GM18520 (cell line): ENCODE measurements around the gene ACTL8.
"Not testable (repeated sequence)": the region's sequence is repeated elsewhere in the genome, so short reads cannot be mapped to it uniquely, and the experiment has no call there.

Source experiments
- ATAC-seq: cut with Tn5 transposase; IDR thresholded peaks from one replicate; pipeline ENCODE4 v1.9.1; 2021; ENCODE audit not compliant: unreplicated experiment

The ACTL8 gene

DNA sequence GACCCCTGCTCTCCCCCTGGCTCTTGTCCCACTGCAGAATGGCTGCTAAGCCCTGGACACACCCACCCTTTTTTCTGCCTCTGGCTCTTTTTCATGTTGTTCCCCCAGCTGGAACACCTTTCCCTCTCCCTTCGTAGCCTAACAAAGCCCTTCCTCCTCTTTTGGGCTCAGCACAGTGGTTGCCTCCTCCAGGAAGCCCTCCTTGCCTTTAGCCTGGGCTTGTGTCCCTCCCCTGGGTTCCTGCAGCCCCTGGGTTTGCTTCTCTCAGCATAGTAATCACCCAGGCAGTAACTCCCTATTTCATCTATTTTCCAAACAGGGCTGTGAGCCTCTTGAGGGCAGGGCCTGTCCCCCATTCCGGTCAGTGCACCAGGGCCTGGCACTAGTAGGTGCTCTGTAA is 19.8 kb upstream of the ACTL8 start:
- no peak for ATAC-seq

DNA sequence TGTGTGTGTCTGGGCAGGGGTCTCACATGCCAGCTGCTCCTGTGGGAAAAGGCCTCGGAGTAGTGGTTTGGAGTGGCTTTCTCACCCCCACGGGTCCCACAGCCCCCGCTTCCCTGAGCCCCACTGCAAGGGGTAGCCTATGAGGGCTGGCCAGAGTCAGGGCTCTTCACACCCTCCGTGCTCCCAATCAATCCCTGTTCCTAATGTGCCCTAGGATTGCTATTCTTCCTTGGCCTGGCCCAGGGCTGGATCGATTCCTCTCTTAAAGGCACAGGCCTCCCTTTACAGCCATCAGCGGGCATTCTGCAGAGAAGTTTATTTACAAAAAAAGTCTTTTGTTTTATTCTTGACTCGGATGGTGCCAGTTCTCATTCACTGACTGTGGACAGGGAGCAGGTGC is 19.3 kb upstream of the ACTL8 start:
- no peak for ATAC-seq

DNA sequence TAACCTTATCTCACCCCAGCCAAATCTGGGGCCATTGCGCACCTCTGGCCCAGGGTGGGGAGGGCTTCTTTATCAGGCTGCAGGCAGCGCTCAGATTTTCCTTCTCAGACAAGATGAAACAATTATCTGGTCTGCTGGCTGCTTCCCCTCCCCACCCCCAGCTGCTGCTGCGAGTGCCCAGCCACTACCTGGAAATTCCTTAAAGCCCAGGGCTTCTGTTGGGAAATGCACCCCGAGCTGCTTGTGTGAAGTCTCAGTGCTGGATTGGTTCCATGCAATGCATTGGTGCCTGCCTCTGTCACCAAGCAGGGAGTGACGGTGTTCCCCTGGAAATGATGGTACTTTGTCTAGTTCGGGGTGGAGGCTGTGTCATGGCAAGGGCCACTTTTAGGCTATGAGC is 18.5 kb upstream of the ACTL8 start:
- ATAC-seq = no peak

DNA sequence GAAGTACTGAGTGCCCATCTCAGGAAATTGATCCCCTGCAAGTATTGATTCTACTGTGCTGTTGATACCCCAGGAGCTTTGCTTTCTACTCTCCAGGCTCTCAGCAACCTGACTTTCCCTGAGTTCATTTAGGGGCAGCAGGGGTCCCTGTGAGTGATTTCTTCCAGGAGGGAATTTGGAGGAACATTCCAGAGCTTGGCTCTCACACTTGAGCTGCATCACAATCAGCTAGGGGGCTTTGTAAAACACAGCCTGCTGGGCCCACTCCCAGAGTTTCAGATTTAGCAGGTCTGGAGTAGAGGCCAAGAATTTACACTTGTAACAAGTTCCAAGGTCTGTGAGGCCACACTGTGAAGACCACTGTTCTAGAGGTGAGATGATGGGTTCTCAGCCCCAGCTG is 16.1 kb upstream of the ACTL8 start:
- no peak for ATAC-seq

DNA sequence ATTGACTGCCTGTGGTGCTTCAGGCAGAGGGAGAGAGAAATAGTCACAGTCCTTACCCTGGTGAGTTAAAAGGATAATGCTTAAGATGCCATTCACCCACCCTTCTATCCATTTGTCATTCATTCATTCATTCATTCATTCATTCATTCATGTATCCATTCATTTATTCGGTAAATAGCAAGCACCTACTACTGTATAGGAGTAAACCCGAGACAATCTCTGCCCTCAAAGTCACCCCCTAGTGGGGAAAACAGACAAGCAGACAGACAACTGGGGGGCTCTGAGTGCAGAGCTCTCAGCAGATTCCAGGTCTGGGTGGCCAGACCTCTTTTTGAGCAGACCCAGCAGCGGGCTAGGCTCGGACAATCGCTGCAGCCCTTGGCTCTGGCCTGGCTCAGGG is 14.1 kb upstream of the ACTL8 start:
- ATAC-seq = no peak

DNA sequence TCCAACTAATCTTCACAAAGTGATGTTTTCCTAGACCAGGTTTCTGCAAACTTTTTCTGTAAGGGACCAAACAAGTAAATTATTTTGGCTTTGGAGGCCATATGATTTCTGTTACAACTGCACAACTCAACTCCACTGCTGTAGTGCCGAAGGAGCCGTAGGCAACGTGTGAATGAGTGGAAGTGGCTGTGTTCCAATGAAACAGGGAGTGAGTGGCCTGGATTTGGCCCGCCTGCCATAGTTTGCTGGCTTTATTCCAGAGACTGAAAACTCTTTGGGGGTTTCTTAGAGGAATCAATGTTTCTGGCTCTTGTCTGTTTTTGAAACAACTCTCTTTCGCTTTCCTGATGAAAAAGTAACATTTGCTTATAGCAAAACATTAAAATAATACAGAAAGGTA is 12.6 kb upstream of the ACTL8 start:
- ATAC-seq = no peak

DNA sequence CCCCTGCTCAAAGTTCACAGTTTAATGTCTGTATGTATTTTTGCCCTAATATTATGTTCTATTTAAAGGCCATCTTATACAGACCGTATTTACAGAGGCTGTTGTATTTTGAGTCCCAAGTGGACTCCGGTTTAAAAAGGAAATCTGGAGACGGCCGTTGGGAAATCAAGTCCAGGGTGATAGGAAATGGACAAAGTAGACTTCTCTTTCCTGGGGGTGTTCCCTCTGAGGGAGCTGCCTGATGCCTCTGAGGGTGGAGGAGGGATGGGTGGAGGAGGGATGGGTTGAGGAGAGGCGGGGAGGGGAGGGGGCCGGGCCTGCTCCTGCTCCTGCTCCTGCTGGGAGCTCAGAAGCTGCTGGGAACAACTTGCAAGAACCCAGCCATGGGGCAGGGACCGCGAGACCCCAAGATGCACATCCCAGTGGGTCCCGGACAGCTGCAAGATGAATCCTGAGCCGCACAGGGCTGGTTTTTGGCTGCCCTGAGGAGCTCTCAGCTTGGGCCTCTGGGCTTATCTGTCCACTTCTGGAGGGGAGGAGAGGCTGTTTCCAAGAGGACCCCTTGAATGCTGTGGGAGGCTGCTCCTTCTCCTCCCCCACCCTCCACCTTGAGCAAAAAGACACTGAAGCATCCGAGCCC is 12.0 kb upstream of the ACTL8 start:
- no peak for ATAC-seq

DNA sequence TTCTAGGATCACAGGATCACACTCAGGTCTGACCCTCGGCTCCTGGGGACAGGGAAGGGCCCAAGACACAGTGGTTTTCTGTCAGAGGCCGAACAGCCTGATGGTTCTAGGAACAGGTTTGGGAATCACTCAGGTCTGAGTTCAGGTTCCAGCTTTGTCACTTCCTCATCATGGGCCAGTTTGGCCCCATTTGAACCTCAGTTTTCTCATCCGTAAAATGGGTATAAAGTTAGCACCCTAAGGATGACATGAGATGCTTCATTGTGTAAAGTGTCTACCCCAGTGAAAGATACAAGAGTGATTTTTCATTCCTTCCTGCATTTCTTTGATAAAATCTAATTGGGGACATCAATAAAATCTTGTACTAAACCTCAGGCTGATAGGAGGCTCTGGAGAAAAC is 11.2 kb upstream of the ACTL8 start:
- ATAC-seq = no peak

DNA sequence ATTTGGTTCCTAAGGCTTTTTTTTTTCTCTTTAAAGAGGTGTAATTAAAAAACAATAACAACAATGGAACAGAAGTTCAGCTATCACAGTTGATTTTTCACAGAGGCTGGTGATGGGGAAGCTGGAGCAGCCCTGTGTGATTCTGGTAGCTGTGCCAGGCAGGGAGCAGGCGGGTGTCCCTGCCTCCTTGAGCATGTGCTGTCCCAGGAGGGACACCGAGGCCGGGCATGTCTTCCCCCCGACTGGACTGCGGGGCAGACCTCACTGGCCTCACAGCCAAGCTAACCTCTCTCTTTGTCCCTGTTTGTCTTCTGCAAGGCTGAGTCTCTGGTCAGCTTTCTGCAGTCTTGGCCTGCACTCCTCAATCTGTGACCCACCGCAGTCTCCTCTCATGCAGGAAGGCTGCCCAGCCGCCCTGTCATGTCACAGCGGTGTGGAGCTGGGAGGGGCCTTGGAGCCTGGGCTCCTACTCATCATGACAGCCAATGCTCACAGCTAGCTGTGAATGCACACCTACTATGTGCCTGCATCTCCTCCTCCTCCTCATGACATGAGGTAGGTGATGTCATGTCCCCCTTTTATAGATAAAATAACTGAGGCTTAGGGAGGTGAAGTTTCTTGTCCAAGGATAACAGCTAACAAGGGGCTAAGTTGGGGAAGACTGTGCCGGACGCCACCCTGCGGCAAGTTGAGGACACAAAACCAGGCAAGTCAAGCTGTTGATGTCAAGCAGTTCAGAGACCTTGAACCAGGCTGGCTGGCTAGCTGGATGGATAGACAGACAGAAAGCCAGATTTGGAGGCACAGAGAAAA is 10.3 kb upstream of the ACTL8 start:
- no peak for ATAC-seq

DNA sequence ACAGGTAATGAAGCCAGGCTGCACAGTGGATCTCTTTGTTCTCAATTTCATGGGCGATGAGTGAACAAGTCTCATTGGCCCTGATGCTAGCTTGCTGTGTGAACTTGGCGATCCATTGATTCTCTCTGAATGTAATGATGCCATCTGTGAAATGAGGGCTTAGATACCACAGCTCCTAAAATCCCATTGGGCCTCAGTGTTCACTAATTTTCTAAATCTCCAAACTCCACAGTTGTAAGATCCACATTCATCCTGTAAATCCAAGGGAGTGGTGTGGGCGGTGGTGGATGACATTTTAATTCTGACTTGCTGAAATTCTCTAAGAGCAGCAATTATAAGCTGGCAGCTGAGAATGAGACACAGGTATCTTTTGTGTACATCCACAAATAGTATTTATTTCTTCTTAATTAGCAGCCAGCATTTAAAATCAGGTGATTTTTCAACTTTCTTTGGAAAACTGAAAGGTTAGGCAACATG is 9.6 kb upstream of the ACTL8 start:
- ATAC-seq = no peak

DNA sequence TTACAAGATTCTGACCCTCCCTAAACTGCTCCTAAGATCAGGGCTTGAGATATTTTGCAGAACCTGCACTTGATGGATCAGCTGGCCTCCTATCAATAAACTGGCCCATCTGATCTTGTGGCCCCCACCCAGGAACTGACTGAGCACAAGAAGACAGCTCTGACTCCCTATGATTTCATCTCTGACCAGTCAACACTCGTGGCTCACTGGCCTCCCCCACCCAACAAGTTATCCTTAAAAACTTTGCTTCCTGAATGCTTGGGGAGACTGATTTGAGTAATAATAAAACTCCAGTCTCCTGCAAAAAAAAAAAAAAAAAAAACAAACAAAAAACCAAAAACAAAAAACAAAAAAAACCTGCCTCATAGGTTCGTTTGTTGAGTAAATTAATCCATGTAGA is 8.9 kb upstream of the ACTL8 start:
- ATAC-seq = not testable (repeated sequence)

DNA sequence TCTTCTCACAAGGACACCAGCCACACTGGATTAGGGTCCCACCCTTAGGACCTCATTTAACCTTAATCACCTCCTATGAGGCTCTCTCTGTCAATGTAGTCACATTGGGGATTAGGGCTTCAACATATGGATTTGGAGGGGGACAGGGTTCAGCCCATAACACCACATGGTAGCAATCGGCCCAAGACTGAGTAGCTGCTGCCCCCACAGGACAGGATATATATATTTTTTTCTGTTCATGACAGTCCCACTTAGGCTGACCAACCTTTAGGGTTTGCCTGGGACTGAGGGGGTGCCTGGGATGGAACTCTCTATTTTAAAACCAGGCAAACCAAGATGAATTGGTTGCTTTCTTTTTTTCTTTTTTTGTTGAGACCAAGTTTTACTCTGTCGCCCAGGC is 8.2 kb upstream of the ACTL8 start:
- ATAC-seq = no peak

DNA sequence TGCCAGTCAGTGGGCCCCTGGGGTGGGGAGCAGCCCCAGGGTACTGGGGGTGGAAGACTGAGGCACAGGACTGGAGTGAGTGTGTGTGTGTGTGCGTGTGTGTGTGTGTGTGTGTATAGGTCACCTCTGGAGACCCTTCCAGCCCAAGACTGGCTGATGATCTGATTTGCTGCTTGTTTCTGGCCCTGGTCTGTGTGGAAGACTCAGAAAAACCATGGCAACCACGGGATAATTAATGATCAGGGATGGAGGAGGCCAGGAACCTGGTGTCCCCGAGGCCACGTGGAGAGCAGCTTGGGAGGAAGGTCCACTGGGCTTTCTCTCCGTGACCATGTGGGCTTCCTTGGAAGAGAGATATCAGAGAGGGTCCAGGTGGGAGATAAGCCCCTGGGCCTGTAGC is 4.8 kb upstream of the ACTL8 start:
- ATAC-seq = no peak

DNA sequence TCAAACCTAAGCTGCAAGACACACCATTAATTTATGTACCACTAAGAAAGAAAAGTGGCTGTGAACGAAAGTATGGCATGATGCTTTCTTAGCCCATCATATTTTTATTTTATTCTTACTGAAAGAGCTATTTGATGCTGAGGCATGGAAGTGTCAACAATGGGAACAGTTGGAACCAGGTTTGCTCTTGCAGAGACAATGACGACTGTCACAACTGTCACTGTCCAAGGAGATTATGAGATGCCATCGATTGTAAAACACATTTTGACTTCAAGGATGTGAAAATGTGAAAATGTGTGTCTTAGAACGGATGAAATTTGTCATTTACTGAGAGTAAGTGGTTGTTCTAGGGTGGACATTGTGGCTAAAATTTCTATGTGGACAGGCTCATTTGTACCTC is 2.8 kb upstream of the ACTL8 start:
- ATAC-seq = no peak

DNA sequence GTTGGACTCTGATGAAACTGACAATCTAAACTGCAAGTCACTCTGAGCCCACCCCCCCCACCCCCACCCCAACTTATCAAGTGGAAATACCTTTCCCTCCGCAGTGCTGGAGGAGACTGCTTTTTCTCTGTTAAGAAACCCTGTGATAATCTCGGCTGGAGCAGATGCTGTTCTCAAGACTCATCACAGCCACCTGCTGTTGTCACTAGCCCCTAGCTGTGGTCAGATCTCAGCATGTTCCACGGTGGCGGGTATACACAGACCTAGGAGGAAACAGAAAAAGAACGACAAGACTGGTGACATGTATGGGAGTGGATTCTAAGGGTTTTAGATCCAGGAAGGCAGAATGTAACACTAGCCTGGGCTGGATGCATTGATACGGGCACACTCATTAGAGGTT is 2.3 kb downstream of the ACTL8 start:
- no peak for ATAC-seq

DNA sequence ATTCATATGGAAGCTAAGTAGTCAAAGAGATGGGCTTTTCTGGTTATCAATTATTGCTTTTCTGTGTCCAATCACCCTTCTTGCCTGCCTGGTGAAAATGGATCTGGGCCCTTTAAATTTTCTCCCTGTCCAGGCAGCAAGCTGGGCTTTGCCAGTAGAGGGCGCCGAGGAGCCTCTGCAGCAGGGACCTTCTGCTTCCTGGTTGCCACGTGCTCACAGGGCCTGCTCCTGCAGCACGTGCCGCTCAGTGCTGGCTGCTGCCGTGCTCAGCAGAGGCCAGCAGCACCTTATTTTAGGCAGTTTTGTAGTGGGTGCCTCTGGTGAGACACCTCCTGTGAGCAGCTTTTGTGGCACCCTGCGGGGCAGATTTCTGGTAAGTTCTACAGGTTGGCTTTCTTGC is 4.0 kb downstream of the ACTL8 start:
- no peak for ATAC-seq

DNA sequence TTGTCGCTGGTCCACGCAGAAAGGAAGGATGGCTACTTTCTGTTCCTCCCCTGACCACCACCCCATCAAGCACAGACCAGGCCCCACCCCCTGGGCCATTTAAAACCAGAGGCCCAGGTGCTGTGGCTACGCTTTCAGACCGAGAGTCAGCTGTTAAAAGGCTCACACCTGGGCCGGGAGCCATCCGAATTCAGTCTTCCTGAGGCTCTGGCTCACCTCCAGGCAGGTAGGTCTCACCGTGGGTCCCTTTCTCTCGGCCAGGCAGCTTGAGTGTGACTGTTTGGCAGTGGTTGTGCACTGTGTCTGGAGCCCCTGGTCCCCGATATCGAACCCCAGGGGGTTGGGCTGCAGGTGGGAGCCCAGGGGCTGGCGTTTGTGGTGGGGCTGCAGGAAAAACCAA is 7.2 kb downstream of the ACTL8 start:
- ATAC-seq = no peak

DNA sequence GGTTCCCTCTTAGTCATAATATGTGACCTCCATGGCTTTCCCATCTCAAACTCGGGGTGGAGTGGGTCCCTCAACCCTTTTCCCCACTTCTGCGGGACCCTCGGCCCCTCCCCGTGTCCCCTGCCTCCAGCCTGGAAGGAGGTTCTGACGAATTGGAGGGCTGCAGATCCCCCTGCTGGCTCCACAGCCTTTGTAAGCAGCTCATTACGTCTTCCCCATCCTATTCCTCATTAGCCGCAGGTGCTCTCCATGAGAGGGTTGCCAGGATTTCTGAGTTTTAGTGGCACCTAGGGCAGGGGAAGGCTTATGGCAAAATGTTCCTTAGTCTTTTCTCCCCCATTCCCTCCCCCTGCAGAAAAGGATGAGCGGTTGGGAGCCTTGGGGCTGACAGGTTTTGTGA is 8.3 kb downstream of the ACTL8 start:
- no peak for ATAC-seq

DNA sequence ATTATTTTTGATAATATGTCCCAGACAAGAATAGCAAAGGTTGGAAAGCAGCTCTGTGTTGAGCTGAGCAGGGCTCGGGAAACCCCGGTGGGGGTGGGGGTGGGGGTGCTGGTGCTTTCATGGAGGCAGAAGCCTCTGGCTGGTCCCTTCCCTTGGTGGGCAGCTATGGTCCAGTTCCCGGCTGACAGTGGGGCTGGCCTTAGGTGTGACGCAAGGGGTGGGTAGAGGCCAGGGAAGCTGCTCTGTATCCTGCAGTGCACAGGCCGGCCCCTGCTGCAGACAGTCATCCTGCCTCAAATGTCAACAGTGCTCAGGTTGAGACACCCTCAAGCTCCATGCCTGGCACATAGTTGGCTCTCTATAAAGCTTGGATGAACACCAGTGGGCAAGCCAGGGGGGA is 8.9 kb downstream of the ACTL8 start:
- ATAC-seq = no peak

DNA sequence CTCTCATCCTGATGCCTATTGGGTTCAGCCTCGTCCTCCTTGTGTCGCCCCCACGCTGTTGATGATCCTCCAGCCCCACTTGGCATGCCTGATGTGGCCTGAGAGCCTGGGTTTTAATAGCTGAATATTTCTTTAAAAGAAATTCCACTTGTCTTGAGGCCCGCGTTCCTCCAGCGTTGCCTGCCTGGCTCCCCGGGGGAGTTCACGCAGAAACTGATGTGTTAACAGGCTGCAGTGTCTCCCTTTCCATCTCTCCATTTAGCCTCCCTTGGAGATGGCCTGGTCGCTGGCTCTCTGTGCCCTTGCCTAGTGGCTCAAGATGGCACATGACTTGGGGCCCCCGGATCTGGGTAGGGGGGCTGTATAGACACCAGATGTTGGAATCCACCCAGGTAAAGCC is 9.5 kb downstream of the ACTL8 start:
- no peak for ATAC-seq

DNA sequence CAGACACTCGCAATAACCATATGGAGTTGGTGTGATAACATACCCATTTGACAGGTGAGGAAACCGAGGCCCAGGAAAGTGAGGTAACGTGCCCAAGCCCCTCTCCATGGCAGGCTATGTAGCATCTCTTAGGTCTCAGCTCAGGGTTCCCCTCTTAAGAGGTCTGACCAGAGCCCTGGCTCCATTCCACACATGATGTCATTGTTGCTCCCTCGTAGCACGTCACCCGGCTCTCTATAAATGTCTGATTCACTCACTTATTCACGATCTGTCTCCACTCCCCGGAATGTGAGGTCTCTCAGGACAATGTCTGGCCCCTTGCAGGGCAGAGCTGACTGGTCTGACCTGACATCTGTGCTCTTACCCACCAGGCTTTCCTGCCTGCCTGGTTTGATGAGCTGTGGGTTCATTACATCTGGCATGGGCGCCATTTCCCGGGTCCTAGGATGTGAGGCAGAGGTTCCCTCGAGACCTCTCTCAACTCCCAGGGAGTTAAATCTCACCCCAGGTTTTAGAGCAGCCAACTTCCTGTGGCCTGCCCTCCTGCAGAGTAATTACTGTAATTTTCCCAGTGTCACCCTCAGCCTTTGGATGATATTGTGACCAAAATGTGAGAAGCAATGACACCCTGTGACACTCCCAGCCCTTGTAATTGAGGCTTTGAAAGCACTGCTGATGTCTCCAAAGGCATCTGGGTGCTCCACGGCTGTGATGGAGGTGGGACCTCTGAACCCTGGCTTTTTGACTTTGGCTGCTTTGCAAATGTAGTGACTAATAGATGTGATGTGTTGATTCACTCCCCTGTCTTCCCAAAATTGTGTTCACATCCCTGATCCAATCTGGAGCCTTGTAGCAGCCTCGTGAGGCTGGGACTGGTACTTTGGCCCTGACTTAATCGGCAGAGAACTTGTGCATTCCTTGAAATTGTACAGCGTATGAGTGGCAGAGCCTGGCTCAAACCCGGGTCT is 10.6 kb downstream of the ACTL8 start:
- no peak for ATAC-seq
